K562 (cell line): ENCODE data around the gene DOK4. TPM values are rescaled to one million over a fixed set of nuclear protein-coding genes. Genes with fewer than 3 reads are reported as not detected.

Source experiments
- BHLHE40 ChIP-seq: IDR thresholded peaks from 2 replicates; pipeline ENCODE4 v1.6.1; 2011; ENCODE audit warnings: low read length, improper control_type of control experiment
- HCFC1 ChIP-seq: IDR thresholded peaks from 2 replicates; pipeline ENCODE4 v1.6.1; 2012; ENCODE audit warnings: low read depth, low read length, improper control_type of control experiment
- PTTG1 ChIP-seq: fragments of 450-650 bp; IDR thresholded peaks from 2 replicates; pipeline ENCODE4 v1.6.1; 2016; ENCODE audit warnings: low read depth, mild to moderate bottlenecking, missing genetic modification characterization, missing compliant biosample characterization
- SMAD4 ChIP-seq: fragments of 250-450 bp; sonication (Bioruptor Pico); conservative IDR thresholded peaks from 2 replicates; pipeline ENCODE4 v1.8.0; 2021; ENCODE audit warnings: inconsistent platforms, mild to moderate bottlenecking, moderate library complexity
- SRSF3 ChIP-seq: fragments of 200-400 bp; formaldehyde crosslinking; IDR thresholded peaks from 2 replicates; pipeline ENCODE4 v1.6.1; 2016; ENCODE audit warnings: mild to moderate bottlenecking, low read length, moderate library complexity; ENCODE audit not compliant: insufficient read depth
- STAT5B ChIP-seq: fragments of 250-450 bp; sonication (Bioruptor Pico); IDR thresholded peaks from 2 replicates; pipeline ENCODE4 v1.8.0; 2021; ENCODE audit warnings: mild to moderate bottlenecking, inconsistent platforms
- ZBTB40 ChIP-seq, 2 experiments: fragments of 450-650 bp in 1 of 2; sonication (generic) in 1 of 2; formaldehyde crosslinking in 1 of 2; IDR thresholded peaks; 2 replicates each; pipeline versions ENCODE4 v1.7.1 to v1.9.0; 2016 to 2022; ENCODE audit warnings: inconsistent platforms in 1 of 2, mild to moderate bottlenecking in 1 of 2, missing genetic modification reagents in 1 of 2
- polyA plus RNA-seq, 8 experiments: library from polyadenylated mRNA; depleted of rRNA in 4 of 8; stranded (reverse) in 5 of 8; unstranded in 3 of 8; fragments of >200 nt; fragmentation: Nextera tagmentation in 2 of 8; fragmentation: Illumina TruSeq in 1 of 8; extraction: Ambion mirVana in 2 of 8; extraction: Trizol in 1 of 8; gene quantifications; 2 replicates each; pipeline versions ENCODE4 v1.2.1 to v1.2.3, GENCODE V29; 2011 to 2014; ENCODE audit warnings: inconsistent platforms in 1 of 8, missing spikeins in 1 of 8
- total RNA-seq, 7 experiments: library from RNA; depleted of rRNA in 6 of 7; stranded (reverse); fragments of >200 nt in 6 of 7; fragmentation: Illumina TruSeq in 2 of 7; extraction: Trizol in 2 of 7; gene quantifications; 2 replicates each; pipeline versions ENCODE4 v1.2.1 to v1.2.3, GENCODE V29; 2011 to 2021; ENCODE audit warnings: low replicate concordance in 1 of 7
- TF ChIP-seq, protein P1 (sequence below): sonication (generic); formaldehyde crosslinking; IDR thresholded peaks from 2 replicates; pipeline ENCODE4 v1.8.1; 2023; ENCODE audit warnings: mild to moderate bottlenecking, missing genetic modification reagents
- TF ChIP-seq, protein P2 (sequence below): fragments of 250-450 bp; sonication (Bioruptor Pico); IDR thresholded peaks from 2 replicates; pipeline ENCODE4 v1.8.0; 2021; ENCODE audit warnings: moderate library complexity, mild to moderate bottlenecking, inconsistent platforms
- TF ChIP-seq, protein P3 (sequence below): fragments of 250-450 bp; sonication (Bioruptor Pico); IDR thresholded peaks from 2 replicates; pipeline ENCODE4 v1.9.0; 2021; ENCODE audit warnings: mild to moderate bottlenecking, inconsistent platforms

DOK4 gene
- total and polyA plus RNA-seq, 9 of the 15 experiments (the other 6 are each of a cell fraction or from before 2014, with no cell fraction given), result 0.10 to 14.4 (median 8.3) TPM

- 0 out of 2 replicates have a peak, but pooled peaks have one; percentile 22 for TF ChIP-seq ZBTB40 (IDR thresholded peaks at IDR 0.05)
- no peak for TF ChIP-seq ZBTB40 (CRISPR knock-in tag; IDR thresholded peaks at IDR 0.05)
- no peak for TF ChIP-seq SRSF3
- no peak for TF ChIP-seq PTTG1 (tag)
- TF ChIP-seq STAT5B (CRISPR knock-in tag), result no peak
- TF ChIP-seq, protein P1, sequence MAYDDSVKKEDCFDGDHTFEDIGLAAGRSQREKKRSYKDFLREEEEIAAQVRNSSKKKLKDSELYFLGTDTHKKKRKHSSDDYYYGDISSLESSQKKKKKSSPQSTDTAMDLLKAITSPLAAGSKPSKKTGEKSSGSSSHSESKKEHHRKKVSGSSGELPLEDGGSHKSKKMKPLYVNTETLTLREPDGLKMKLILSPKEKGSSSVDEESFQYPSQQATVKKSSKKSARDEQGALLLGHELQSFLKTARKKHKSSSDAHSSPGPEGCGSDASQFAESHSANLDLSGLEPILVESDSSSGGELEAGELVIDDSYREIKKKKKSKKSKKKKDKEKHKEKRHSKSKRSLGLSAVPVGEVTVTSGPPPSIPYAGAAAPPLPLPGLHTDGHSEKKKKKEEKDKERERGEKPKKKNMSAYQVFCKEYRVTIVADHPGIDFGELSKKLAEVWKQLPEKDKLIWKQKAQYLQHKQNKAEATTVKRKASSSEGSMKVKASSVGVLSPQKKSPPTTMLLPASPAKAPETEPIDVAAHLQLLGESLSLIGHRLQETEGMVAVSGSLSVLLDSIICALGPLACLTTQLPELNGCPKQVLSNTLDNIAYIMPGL, result no peak
- TF ChIP-seq BHLHE40, result peak; percentile 47; the same call in 1 of the 2 replicates
- TF ChIP-seq, protein P2, sequence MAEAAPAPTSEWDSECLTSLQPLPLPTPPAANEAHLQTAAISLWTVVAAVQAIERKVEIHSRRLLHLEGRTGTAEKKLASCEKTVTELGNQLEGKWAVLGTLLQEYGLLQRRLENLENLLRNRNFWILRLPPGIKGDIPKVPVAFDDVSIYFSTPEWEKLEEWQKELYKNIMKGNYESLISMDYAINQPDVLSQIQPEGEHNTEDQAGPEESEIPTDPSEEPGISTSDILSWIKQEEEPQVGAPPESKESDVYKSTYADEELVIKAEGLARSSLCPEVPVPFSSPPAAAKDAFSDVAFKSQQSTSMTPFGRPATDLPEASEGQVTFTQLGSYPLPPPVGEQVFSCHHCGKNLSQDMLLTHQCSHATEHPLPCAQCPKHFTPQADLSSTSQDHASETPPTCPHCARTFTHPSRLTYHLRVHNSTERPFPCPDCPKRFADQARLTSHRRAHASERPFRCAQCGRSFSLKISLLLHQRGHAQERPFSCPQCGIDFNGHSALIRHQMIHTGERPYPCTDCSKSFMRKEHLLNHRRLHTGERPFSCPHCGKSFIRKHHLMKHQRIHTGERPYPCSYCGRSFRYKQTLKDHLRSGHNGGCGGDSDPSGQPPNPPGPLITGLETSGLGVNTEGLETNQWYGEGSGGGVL, result no peak
- TF ChIP-seq HCFC1, result 0 out of 2 replicates have a peak, but pooled peaks have one; percentile 20
- TF ChIP-seq, protein P3, sequence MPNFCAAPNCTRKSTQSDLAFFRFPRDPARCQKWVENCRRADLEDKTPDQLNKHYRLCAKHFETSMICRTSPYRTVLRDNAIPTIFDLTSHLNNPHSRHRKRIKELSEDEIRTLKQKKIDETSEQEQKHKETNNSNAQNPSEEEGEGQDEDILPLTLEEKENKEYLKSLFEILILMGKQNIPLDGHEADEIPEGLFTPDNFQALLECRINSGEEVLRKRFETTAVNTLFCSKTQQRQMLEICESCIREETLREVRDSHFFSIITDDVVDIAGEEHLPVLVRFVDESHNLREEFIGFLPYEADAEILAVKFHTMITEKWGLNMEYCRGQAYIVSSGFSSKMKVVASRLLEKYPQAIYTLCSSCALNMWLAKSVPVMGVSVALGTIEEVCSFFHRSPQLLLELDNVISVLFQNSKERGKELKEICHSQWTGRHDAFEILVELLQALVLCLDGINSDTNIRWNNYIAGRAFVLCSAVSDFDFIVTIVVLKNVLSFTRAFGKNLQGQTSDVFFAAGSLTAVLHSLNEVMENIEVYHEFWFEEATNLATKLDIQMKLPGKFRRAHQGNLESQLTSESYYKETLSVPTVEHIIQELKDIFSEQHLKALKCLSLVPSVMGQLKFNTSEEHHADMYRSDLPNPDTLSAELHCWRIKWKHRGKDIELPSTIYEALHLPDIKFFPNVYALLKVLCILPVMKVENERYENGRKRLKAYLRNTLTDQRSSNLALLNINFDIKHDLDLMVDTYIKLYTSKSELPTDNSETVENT, result no peak
- TF ChIP-seq SMAD4 (CRISPR knock-in tag), result no peak
Measured at GRCh38 chr16:57475711-57476339, 10.5 kb downstream of the DOK4 start (continued).
